Fibroblast of pulmonary artery (primary cell): ENCODE measurements around the gene PTPRU.

Source experiments
- DNase-seq: peaks from one replicate; pipeline ENCODE4 v3.0.0-alpha.2; 2010; ENCODE audit warnings: low read depth
- H3K4me3 ChIP-seq: replicated peaks from 2 replicates; pipeline ENCODE4 v1.5.1; 2011; ENCODE audit warnings: low read depth, mild to moderate bottlenecking, control low read depth, low read length, moderate library complexity
- TF ChIP-seq, protein P1 (sequence below): IDR thresholded peaks from 2 replicates; pipeline ENCODE4 v1.5.1; 2011; ENCODE audit warnings: mild to moderate bottlenecking, control low read depth, low read length, inconsistent platforms; ENCODE audit errors: missing control alignments

Gene PTPRU

DNA sequence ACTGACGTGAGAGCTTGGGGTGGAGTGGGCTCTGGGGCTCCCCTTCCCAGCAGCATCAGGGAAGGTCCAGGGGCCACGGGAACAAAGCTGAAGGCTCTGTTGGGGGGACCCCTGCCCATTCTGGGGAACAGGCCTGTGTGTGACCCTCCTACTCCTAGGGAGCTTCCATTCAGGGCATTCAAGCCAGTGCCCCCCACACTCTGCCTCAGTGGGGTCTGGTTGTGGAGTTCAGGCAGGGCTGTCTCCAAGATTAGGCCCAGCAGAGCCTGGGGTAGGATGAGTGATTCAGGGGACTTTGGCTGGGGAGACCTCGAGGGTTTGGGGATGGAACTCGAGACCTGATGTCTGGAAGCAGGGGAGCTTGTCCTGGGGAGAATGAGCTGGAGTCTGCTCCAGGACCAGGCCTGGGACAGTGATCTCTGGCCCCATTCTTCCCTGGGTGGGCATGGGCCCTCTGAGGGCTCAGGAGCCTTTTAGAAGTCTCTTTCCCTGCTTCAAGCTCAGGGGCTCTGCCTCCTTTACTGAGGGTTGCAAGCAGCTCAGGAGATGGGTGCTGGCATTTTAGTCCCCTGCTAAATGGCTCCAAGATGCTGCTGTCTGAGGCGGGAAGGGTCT, 81.7 kb downstream of the PTPRU start:
- DNase-seq: no peak
- no peak overlapping the region for H3K4me3 ChIP-seq
- TF ChIP-seq, protein P1, sequence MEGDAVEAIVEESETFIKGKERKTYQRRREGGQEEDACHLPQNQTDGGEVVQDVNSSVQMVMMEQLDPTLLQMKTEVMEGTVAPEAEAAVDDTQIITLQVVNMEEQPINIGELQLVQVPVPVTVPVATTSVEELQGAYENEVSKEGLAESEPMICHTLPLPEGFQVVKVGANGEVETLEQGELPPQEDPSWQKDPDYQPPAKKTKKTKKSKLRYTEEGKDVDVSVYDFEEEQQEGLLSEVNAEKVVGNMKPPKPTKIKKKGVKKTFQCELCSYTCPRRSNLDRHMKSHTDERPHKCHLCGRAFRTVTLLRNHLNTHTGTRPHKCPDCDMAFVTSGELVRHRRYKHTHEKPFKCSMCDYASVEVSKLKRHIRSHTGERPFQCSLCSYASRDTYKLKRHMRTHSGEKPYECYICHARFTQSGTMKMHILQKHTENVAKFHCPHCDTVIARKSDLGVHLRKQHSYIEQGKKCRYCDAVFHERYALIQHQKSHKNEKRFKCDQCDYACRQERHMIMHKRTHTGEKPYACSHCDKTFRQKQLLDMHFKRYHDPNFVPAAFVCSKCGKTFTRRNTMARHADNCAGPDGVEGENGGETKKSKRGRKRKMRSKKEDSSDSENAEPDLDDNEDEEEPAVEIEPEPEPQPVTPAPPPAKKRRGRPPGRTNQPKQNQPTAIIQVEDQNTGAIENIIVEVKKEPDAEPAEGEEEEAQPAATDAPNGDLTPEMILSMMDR: no peak

GRCh38 chr1:29318724-29319123, 82.4 kb downstream of the PTPRU start:
- DNase-seq: no peak
- TF ChIP-seq, protein P1: no peak
- H3K4me3 ChIP-seq: no peak overlapping the region

DNA sequence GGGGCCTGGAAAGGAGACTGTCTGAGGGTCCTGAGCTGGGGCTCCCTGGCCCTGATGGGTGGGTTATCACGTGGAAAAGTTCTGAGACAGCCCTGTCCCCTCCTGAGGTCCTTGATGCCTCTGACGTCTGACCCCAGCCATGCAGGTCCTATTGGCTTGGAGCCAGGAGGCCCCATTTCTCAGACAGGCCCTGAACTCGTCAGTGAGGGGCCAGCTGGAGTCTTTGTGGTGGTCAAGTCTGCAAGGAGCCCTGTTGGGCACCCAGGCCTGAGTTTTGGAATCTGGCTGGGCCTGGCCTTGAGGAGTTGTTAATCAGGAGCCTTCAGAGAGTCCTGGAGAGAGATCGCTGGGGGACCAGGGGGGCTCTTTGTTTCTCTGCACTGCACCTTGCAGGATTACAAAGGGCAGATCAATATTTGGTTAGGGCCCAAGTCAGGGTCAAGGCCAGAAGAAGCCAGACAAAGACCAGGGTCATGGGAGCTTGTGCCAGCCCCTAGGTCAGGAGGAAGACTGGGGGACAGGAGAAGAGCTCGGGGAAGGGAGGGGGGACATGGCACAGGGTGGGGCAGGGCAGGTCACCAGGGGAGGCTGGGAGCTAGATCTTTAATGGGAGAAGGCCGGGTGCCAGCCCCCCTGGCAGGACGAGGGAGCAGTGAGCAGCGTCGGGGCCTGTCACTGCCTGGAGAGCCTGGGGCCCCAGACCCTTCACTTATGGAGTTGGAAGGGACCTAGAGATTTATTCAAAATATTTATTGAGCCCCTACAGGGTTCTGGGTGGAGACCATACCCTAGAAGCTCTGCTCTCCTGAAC, 83.2 kb downstream of the PTPRU start:
- H3K4me3 ChIP-seq: no peak overlapping the region
- TF ChIP-seq, protein P1: no peak

GRCh38 chr1:29320156-29320940, 84.0 kb downstream of the PTPRU start:
- no peak overlapping the region for H3K4me3 ChIP-seq
- DNase-seq: no peak
- TF ChIP-seq, protein P1: no peak

More for the DNA sequence above, 83.2 kb downstream of the PTPRU start:
- DNase-seq: no peak

DNA sequence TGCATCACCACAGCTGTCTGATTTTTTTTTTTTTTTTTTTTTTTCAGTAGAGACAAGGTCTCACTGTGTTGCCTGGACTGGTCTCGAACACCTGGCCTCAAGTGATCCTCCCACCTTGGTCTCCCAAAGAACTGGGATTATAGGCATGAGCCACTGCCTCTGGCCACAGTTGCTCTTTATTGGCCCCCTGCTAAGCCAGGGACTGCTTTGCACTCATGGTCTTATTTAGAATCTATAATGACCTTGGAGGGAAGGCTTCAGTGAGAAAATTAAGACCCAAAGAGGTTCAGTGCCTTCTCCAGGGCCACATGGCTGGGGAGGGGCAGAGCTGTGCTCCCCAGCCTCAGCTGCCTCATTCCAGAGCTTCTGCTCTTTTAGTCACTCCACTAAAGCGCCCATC, 84.9 kb downstream of the PTPRU start:
- no peak overlapping the region for H3K4me3 ChIP-seq
- DNase-seq: no peak
- TF ChIP-seq, protein P1: no peak

GRCh38 chr1:29322147-29322694, 85.9 kb downstream of the PTPRU start:
- H3K4me3 ChIP-seq: no peak overlapping the region
- TF ChIP-seq, protein P1: no peak

More at GRCh38 chr1:29322147-29322694, 85.9 kb downstream of the PTPRU start:
- no peak for DNase-seq
